ENCODE measurements around the gene LDLRAD4. TPM values are rescaled to one million over a fixed set of nuclear protein-coding genes. Genes with fewer than 3 reads are reported as not detected.

LDLRAD4 gene
- total and polyA plus RNA-seq, 12 donors, result 3.9 to 64.5 (median 36.0) TPM

DNA sequence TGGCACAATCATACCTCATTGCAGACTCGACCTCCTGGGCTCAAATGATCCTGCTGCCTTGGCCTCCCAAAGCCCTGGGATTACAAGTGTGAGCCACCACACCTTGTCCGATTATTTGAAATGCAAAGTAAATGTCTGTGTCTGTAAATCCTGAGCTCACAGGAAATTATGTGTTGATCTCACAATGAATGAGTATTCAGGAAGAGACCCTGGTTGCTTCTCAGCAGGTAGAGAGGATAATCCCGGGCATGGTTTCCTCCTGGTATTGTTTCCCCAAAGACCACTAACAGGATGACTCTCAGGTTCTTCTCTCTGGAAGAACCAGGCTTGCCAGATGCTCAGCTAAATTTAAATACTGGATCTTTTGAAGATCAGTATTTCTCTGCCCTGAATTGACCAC lies 147.6 kb downstream of the LDLRAD4 start:
- Histone ChIP-seq H3K9me3 (replicated peaks in 1 of 3) (no peaks in the 10 kb centered on the region), H3K4me3 (no peak overlapping the region), H3K36me3 (replicated peaks in 1 of 2) (no peaks in the 10 kb centered on the region), H3K4me1 (replicated peaks in 1 of 2) (peaks cover 9 to 11% of the 10 kb centered on the region in 2 donors), H3K27me3 (no peaks in the 10 kb centered on the region), H3K27ac (no peak overlapping the region)
- no peak for DNase-seq
- 84 to 94% (median 90%) methylated on average over 3 of the region's 3 CpGs for WGBS, 4 donors
- TF ChIP-seq POLR2A (IDR thresholded peaks at IDR 0.05), result no peak
- TF ChIP-seq, protein P1, sequence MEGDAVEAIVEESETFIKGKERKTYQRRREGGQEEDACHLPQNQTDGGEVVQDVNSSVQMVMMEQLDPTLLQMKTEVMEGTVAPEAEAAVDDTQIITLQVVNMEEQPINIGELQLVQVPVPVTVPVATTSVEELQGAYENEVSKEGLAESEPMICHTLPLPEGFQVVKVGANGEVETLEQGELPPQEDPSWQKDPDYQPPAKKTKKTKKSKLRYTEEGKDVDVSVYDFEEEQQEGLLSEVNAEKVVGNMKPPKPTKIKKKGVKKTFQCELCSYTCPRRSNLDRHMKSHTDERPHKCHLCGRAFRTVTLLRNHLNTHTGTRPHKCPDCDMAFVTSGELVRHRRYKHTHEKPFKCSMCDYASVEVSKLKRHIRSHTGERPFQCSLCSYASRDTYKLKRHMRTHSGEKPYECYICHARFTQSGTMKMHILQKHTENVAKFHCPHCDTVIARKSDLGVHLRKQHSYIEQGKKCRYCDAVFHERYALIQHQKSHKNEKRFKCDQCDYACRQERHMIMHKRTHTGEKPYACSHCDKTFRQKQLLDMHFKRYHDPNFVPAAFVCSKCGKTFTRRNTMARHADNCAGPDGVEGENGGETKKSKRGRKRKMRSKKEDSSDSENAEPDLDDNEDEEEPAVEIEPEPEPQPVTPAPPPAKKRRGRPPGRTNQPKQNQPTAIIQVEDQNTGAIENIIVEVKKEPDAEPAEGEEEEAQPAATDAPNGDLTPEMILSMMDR (IDR thresholded peaks at IDR 0.05), result no peak
- intact Hi-C loops (cut with DNase I), result no loop called here

DNA sequence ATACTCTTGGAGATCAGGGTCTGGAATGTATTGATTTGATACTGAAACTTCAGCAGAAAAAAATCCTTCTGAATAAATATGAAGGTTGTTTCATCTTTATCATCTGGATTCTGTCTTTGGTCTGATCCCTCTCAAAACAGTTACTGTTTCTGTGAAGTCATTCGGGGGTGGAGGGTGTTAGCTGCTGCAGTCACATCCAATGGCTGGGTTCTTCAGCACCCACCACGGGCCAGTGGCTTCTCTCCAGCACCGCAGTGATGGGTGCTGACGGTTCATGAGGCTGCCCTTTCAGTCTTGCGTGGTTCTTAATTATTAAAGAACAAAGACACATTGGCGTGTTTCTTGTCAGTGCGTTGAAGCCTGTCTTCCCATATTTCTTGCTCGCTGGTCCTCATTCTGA lies 148.0 kb downstream of the LDLRAD4 start:
- peak in 1 of 7 donors; percentile 34 for DNase-seq
- TF ChIP-seq, protein P1 (IDR thresholded peaks at IDR 0.05), result no peak
- TF ChIP-seq POLR2A (IDR thresholded peaks at IDR 0.05), result no peak
- intact Hi-C loops (cut with DNase I), result no loop called here
- 91 to 95% (median 92%) methylated on average over 8 of the region's 8 CpGs for WGBS, 4 donors
- Histone ChIP-seq H3K4me3 (no peak overlapping the region), H3K27ac (no peak overlapping the region), H3K36me3 (replicated peaks in 1 of 2) (no peaks in the 10 kb centered on the region), H3K4me1 (replicated peaks in 1 of 2) (peaks cover 9 to 11% of the 10 kb centered on the region in 2 donors), H3K9me3 (replicated peaks in 1 of 3) (no peaks in the 10 kb centered on the region), H3K27me3 (no peaks in the 10 kb centered on the region)

DNA sequence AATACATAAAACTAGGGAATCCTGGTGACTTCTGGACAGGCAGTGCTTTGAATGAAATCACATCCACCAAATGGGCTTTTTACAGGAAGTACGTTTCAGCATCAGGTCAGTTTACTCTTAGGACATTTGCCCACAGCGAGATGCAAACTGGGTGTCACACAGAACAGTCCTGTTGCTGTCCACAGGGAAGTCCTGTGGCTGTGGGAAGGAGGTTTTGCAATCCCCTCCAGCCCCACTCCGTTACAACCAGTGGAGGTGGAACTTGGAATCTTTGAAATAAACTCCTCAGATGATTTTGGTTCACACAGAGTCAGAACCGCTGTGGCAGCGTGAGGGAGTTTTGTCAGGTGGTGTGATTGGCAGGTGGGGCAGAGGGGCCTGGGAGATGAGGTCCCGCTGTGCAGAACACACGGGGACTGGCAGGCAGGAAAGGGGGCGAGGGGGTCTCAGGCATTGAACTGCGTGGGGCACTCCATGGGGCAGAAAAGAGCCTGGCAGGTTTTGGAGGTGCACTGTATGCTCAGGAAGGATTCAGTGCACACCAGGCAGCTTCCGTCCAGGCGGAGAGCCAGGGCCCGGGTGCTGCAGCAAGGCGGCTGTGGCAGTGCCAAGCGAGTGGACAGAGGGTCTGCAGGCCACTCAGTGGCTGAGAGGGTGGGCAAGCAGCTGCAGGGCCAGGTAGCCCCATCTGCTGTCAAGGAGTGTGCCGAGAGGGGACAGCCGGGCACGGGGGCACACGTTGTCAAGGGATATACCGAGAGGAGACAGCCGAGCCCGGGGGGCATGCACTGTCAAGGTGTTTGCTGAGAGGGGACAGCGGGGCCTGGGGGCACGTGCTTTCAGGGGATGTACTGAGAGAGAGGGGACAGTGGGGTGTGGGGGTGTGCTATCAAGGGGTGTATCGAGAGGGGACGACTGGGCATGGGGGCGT lies 148.7 kb downstream of the LDLRAD4 start:
- Histone ChIP-seq H3K36me3 (replicated peaks in 1 of 2) (no peaks in the 10 kb centered on the region), H3K9me3 (replicated peaks in 1 of 3) (no peaks in the 10 kb centered on the region), H3K27ac (no peak overlapping the region), H3K4me1 (replicated peaks in 1 of 2) (peaks cover 9 to 12% of the 10 kb centered on the region in 2 donors), H3K4me3 (no peak overlapping the region), H3K27me3 (no peaks in the 10 kb centered on the region)
- TF ChIP-seq, protein P1 (IDR thresholded peaks at IDR 0.05), result no peak
- TF ChIP-seq POLR2A (IDR thresholded peaks at IDR 0.05), result no peak
- WGBS, 4 donors, result 83 to 94% (median 90%) methylated on average over 17 to 26 of the region's 26 CpGs
- DNase-seq, result peak in 1 of 7 donors; percentile 49
- intact Hi-C loops (cut with DNase I), result no loop called here

DNA sequence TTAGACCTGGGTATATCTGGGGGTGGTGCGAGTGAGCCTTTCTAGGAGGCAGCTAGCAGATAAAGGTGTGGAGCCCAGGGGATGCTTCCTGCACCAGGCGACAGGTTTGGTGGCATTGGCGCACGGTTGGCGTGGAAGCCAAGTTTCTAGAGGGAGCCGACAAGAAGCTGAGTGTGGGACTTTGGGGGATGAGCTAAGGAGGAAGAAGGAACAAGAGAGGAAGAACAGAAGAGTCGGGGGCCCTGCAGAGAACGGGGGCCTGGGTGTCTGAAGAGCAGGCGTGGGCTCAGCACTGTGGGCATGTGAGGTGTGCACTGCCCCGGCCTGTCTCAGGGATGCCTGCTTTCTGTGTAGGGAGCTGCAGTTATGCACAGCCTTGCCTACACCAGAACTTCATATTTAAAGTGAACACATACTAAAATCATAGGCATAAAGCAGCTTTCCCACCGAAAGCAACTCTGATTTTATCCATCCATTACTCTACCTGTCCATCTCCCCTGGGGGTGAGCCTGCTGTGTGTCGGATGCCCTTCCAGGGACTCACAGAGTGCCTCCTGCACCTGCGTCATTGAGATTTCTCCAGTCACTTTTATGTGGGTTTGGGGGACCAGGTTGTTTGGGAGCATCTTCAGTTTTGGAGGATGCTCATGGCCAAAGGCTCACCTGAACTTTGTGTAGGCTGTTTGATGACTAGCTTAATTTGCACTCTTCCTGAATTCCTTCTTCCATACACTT lies 149.7 kb downstream of the LDLRAD4 start:
- DNase-seq, result no peak

More for the DNA sequence above, 149.7 kb downstream of the LDLRAD4 start:
- Histone ChIP-seq H3K4me1 (replicated peaks in 1 of 2) (peaks cover 5 to 12% of the 10 kb centered on the region in 2 donors), H3K4me3 (no peak overlapping the region), H3K27ac (no peak overlapping the region), H3K27me3 (no peaks in the 10 kb centered on the region), H3K9me3 (replicated peaks in 1 of 3) (no peaks in the 10 kb centered on the region), H3K36me3 (replicated peaks in 1 of 2) (no peaks in the 10 kb centered on the region)
- no peak for TF ChIP-seq POLR2A (IDR thresholded peaks at IDR 0.05)
- TF ChIP-seq, protein P1 (IDR thresholded peaks at IDR 0.05), result no peak
- 91 to 94% (median 93%) methylated on average over 12 to 13 of the region's 13 CpGs for WGBS, 4 donors
- intact Hi-C loops (cut with DNase I), result no loop called here
